Liver (tissue), 9 donors: ENCODE data around the gene UBALD1. TPM values are rescaled to one million over a fixed set of nuclear protein-coding genes. Genes with fewer than 3 reads are reported as not detected.

Source experiments
- DNase-seq: peaks from one replicate; pipeline ENCODE4 v3.0.0-alpha.2; 2017; ENCODE audit warnings: low spot score
- H3K27ac ChIP-seq, 2 donors: one replicate each; pipeline ENCODE4 v1.7.0; 2013; ENCODE audit warnings: inconsistent platforms in 2 of 2, low read length in 2 of 2, control low read depth in 1 of 2, low read depth in 1 of 2, mild to moderate bottlenecking in 1 of 2
- H3K27me3 ChIP-seq, 4 donors: one replicate each; pipeline versions ENCODE4 v1.6.1 to v1.7.0; 2013; ENCODE audit warnings: low read length in 3 of 4, inconsistent platforms in 1 of 4, mild to moderate bottlenecking in 1 of 4, moderate library complexity in 1 of 4; ENCODE audit not compliant: control insufficient read depth in 4 of 4, insufficient read depth in 4 of 4
- H3K36me3 ChIP-seq, 4 donors: one replicate each; pipeline versions ENCODE4 v1.6.1 to v1.7.0; 2013; ENCODE audit warnings: low read length in 3 of 4, mild to moderate bottlenecking in 3 of 4, low read depth in 1 of 4, moderate library complexity in 1 of 4; ENCODE audit not compliant: control insufficient read depth in 4 of 4, insufficient read depth in 3 of 4
- H3K4me1 ChIP-seq, 4 donors: one replicate each; pipeline versions ENCODE4 v1.6.1 to v1.7.0; 2013; ENCODE audit warnings: low read length in 3 of 4, mild to moderate bottlenecking in 3 of 4, moderate library complexity in 1 of 4; ENCODE audit not compliant: control insufficient read depth in 4 of 4, insufficient read depth in 4 of 4
- H3K4me3 ChIP-seq, 3 donors: one replicate each; pipeline versions ENCODE4 v1.6.1 to v1.7.0; 2013; ENCODE audit warnings: low read length in 3 of 3, control low read depth in 1 of 3, low read depth in 1 of 3, mild to moderate bottlenecking in 1 of 3
- H3K9ac ChIP-seq, 2 donors: one replicate each; pipeline ENCODE4 v1.7.0; 2013; ENCODE audit warnings: low read length in 2 of 2, mild to moderate bottlenecking in 2 of 2, moderate library complexity in 2 of 2, control low read depth in 1 of 2, low read depth in 1 of 2
- H3K9me3 ChIP-seq, 4 donors: one replicate each; pipeline versions ENCODE4 v1.6.1 to v1.7.0; 2013; ENCODE audit warnings: low read length in 3 of 4; ENCODE audit not compliant: control insufficient read depth in 4 of 4
- EGR1 ChIP-seq, 2 donors: IDR thresholded peaks; 2 replicates each; pipeline ENCODE4 v1.6.1; 2016 to 2018; ENCODE audit warnings: antibody characterized with exemption in 2 of 2, low read depth in 2 of 2
- FOXA1 ChIP-seq: IDR thresholded peaks from 2 replicates; pipeline ENCODE4 v1.6.1; 2016; ENCODE audit warnings: antibody characterized with exemption
- FOXA2 ChIP-seq: IDR thresholded peaks from 2 replicates; pipeline ENCODE4 v1.6.1; 2016; ENCODE audit warnings: antibody characterized with exemption
- GABPA ChIP-seq, 2 donors: IDR thresholded peaks in 1 of 2; conservative IDR thresholded peaks in 1 of 2; 2 replicates each; pipeline ENCODE4 v1.6.1; 2016; ENCODE audit warnings: antibody characterized with exemption in 2 of 2, mild to moderate bottlenecking in 1 of 2, moderate library complexity in 1 of 2
- HNF4A ChIP-seq, 2 donors: conservative IDR thresholded peaks; 2 replicates each; pipeline ENCODE4 v1.6.1; 2016; ENCODE audit warnings: antibody characterized with exemption in 2 of 2, mild to moderate bottlenecking in 2 of 2
- HNF4G ChIP-seq: IDR thresholded peaks from 2 replicates; pipeline ENCODE4 v1.6.1; 2016; ENCODE audit warnings: antibody characterized with exemption
- JUND ChIP-seq, 2 donors: IDR thresholded peaks; 2 replicates each; pipeline ENCODE4 v1.6.1; 2016; ENCODE audit warnings: antibody characterized with exemption in 2 of 2
- MAX ChIP-seq: IDR thresholded peaks from 2 replicates; pipeline ENCODE4 v1.6.1; 2016; ENCODE audit warnings: antibody characterized with exemption
- NR2F2 ChIP-seq: IDR thresholded peaks from 2 replicates; pipeline ENCODE4 v1.6.1; 2016; ENCODE audit warnings: antibody characterized with exemption
- RAD21 ChIP-seq, 2 donors: IDR thresholded peaks; 2 replicates each; pipeline ENCODE4 v1.6.1; 2016; ENCODE audit warnings: antibody characterized with exemption in 2 of 2, mild to moderate bottlenecking in 2 of 2
- REST ChIP-seq: IDR thresholded peaks from 2 replicates; pipeline ENCODE4 v1.6.1; 2016; ENCODE audit warnings: antibody characterized with exemption, mild to moderate bottlenecking
- RXRA ChIP-seq, 2 donors: IDR thresholded peaks; 2 replicates each; pipeline ENCODE4 v1.6.1; 2017 to 2018; ENCODE audit warnings: antibody characterized with exemption in 2 of 2, mild to moderate bottlenecking in 1 of 2
- SP1 ChIP-seq: IDR thresholded peaks from 2 replicates; pipeline ENCODE4 v1.6.1; 2018; ENCODE audit warnings: antibody characterized with exemption, mild to moderate bottlenecking
- TAF1 ChIP-seq: conservative IDR thresholded peaks from 2 replicates; pipeline ENCODE4 v1.6.1; 2016; ENCODE audit warnings: antibody characterized with exemption, mild to moderate bottlenecking
- YY1 ChIP-seq: IDR thresholded peaks from 2 replicates; pipeline ENCODE4 v1.6.1; 2016; ENCODE audit warnings: antibody characterized with exemption, mild to moderate bottlenecking
- ZBTB33 ChIP-seq: IDR thresholded peaks from 2 replicates; pipeline ENCODE4 v1.6.1; 2016; ENCODE audit warnings: antibody characterized with exemption
- WGBS: extraction: QIAGEN DNeasy Blood & Tissue Kit; methylation state at CpG from one replicate; pipeline ENCODE4 v1.1.7; 2013; 5-methylcytosine and 5-hydroxymethylcytosine counted together
- polyA plus RNA-seq, 2 donors: library from polyadenylated mRNA; stranded (reverse) in 1 of 2; unstranded in 1 of 2; fragments of 200-250 nt in 1 of 2; fragments of >200 nt in 1 of 2; fragmentation: Nextera tagmentation in 1 of 2; extraction: Ambion mirVana in 1 of 2; gene quantifications; one replicate each; pipeline versions ENCODE4 v1.2.1 to v1.2.3, GENCODE V29; 2013 to 2015
- total RNA-seq, 2 donors: library from RNA; depleted of rRNA; stranded (reverse); fragments of >200 nt; gene quantifications; one replicate each; pipeline ENCODE4 v1.2.3, GENCODE V29; 2014
- TF ChIP-seq, protein P1 (sequence below): fragments of 150-350 bp; IDR thresholded peaks from 2 replicates; pipeline ENCODE4 v1.5.1; 2017; ENCODE audit warnings: improper control_type of control experiment, low read depth, low read length; ENCODE audit not compliant: missing input control
- TF ChIP-seq, protein P2 (sequence below): IDR thresholded peaks from 2 replicates; pipeline ENCODE4 v1.6.1; 2016; ENCODE audit warnings: antibody characterized with exemption
- donor health status: healthy.
- donor health status: healthy.
- donor health status: healthy.
- donor health status: healthy.
- donor health status: healthy.

Gene UBALD1
- total and polyA plus RNA-seq, 4 donors = 4.5 to 22.4 (median 7.5) TPM

GRCh38 chr16:4641306-4641687, 26.6 kb upstream of the UBALD1 start:
- Histone ChIP-seq H3K9me3 (no peaks in the 10 kb centered on the region), H3K27me3 (no peaks in the 10 kb centered on the region), H3K9ac (no peak overlapping the region), H3K36me3 (peaks cover 0 to 7% (median 1%) of the 10 kb centered on the region in 4 donors), H3K27ac (no peak overlapping the region), H3K4me3 (no peak overlapping the region), H3K4me1 (no peaks in the 10 kb centered on the region)
- DNase-seq = no peak
- 93% methylated on average over 5 of the region's 5 CpGs for WGBS
- TF ChIP-seq TAF1 (no peak), JUND (IDR thresholded peaks at IDR 0.05) (no peak), FOXA1 (no peak), RXRA (IDR thresholded peaks at IDR 0.05) (no peak), GABPA (IDR thresholded peaks at IDR 0.05 in 1 of 2, conservative IDR thresholded peaks at IDR 0.05 in 1 of 2) (no peak)
- TF ChIP-seq, protein P1, sequence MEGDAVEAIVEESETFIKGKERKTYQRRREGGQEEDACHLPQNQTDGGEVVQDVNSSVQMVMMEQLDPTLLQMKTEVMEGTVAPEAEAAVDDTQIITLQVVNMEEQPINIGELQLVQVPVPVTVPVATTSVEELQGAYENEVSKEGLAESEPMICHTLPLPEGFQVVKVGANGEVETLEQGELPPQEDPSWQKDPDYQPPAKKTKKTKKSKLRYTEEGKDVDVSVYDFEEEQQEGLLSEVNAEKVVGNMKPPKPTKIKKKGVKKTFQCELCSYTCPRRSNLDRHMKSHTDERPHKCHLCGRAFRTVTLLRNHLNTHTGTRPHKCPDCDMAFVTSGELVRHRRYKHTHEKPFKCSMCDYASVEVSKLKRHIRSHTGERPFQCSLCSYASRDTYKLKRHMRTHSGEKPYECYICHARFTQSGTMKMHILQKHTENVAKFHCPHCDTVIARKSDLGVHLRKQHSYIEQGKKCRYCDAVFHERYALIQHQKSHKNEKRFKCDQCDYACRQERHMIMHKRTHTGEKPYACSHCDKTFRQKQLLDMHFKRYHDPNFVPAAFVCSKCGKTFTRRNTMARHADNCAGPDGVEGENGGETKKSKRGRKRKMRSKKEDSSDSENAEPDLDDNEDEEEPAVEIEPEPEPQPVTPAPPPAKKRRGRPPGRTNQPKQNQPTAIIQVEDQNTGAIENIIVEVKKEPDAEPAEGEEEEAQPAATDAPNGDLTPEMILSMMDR = no peak

- TF ChIP-seq REST = no peak
- TF ChIP-seq RAD21 (IDR thresholded peaks at IDR 0.05) = no peak
- no peak for TF ChIP-seq FOXA2
- no peak for TF ChIP-seq EGR1 (IDR thresholded peaks at IDR 0.05; ENCODE audit: low read depth in 2 of 2)
- TF ChIP-seq NR2F2 = no peak
- TF ChIP-seq YY1 = no peak
- no peak for TF ChIP-seq ZBTB33
- TF ChIP-seq SP1 = no peak
- TF ChIP-seq, protein P2, sequence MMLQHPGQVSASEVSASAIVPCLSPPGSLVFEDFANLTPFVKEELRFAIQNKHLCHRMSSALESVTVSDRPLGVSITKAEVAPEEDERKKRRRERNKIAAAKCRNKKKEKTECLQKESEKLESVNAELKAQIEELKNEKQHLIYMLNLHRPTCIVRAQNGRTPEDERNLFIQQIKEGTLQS = no peak
- TF ChIP-seq TAF1 = no peak
- TF ChIP-seq, protein P1 = no peak
- no peak for TF ChIP-seq RXRA (IDR thresholded peaks at IDR 0.05)
- no peak for TF ChIP-seq JUND (IDR thresholded peaks at IDR 0.05)
- no peak for TF ChIP-seq MAX
- TF ChIP-seq HNF4A (conservative IDR thresholded peaks at IDR 0.05) = no peak
- no peak for TF ChIP-seq GABPA (IDR thresholded peaks at IDR 0.05 in 1 of 2, conservative IDR thresholded peaks at IDR 0.05 in 1 of 2)
- TF ChIP-seq FOXA1 = no peak
- TF ChIP-seq HNF4G = no peak
- H3K4me3 ChIP-seq = no peak overlapping the region
- peaks cover 0 to 9% (median 0%) of the 10 kb centered on the region in 4 donors for H3K36me3 ChIP-seq
- H3K27ac ChIP-seq = no peak overlapping the region
- DNase-seq = no peak
- 85% methylated on average over 19 of the region's 19 CpGs for WGBS
- no peaks in the 10 kb centered on the region for H3K4me1 ChIP-seq
- no peaks in the 10 kb centered on the region for H3K27me3 ChIP-seq
- H3K9me3 ChIP-seq = no peaks in the 10 kb centered on the region
- no peak overlapping the region for H3K9ac ChIP-seq
These were observed 26.1 kb upstream of the UBALD1 start for GRCh38 chr16:4640572-4641305.
